GM12878 (cell line): ENCODE data around the gene POU4F1. TPM values are rescaled to one million over a fixed set of nuclear protein-coding genes. Genes with fewer than 3 reads are reported as not detected.

Source experiments
- ATAC-seq: fragments of 200-7000 bp; cut with Tn5 transposase; 3 replicates; pipeline ENCODE4 v1.9.1; 2020; ENCODE audit warnings: mild to moderate bottlenecking, moderate library complexity
- BruUV-seq: library from RNA; stranded (reverse); fragments of 400-500 nt; replicated peaks from 2 replicates; lab custom pipeline; 2021; lab: Mats Ljungman, UMichigan
- CTCF ChIA-PET: fragments of 300-600 bp; sonication (Branson Sonifier 250); formaldehyde crosslinking; extraction: SDS; loops from one replicate; lab custom pipeline; 2021; ENCODE audit warnings: inconsistent platforms; lab: Yijun Ruan, JAX
- POLR2A ChIA-PET: fragments of 350-600 bp; formaldehyde crosslinking; extraction: SDS; loops from one replicate; lab custom pipeline; 2021; ENCODE audit warnings: inconsistent platforms; lab: Charles Lee
- RAD21 ChIA-PET: fragments of 300-600 bp; sonication (Branson Sonifier 250); formaldehyde crosslinking; loops from one replicate; lab custom pipeline; 2023; ENCODE audit warnings: antibody characterized with exemption; ENCODE audit not compliant: unreplicated experiment; lab: Charles Lee
- SMC1A ChIA-PET: fragments of 300-600 bp; sonication (Branson Sonifier 250); formaldehyde crosslinking; loops from one replicate; lab custom pipeline; 2023; ENCODE audit not compliant: unreplicated experiment, uncharacterized antibody; lab: Charles Lee
- DNase-seq: peaks from one replicate; pipeline ENCODE4 v3.0.0-alpha.2; 2011; ENCODE audit warnings: low read depth, low spot score
- FAIRE-seq: peaks from 3 replicates; lab custom pipeline; 2011; peaks lifted over from hg19 to GRCh38; lab: Jason Lieb, UNC
- H2AFZ ChIP-seq: 2 replicates; pipeline ENCODE4 v1.6.0; 2011; ENCODE audit warnings: low read depth, low read length, control low read depth; ENCODE audit not compliant: control insufficient read depth
- H3K27ac ChIP-seq: 2 replicates; pipeline ENCODE4 v1.5.1; 2011; ENCODE audit warnings: control low read depth; ENCODE audit not compliant: control insufficient read depth, insufficient read depth
- H3K27me3 ChIP-seq, 2 experiments: replicated peaks in 1 of 2; 2 replicates each; pipeline versions ENCODE4 v1.6.0 to v1.6.1; 2011; ENCODE audit warnings: low read length in 1 of 2; ENCODE audit not compliant: control insufficient read depth in 2 of 2, insufficient read depth in 2 of 2
- H3K36me3 ChIP-seq, 2 experiments: 2 replicates each; pipeline ENCODE4 v1.5.1; 2011; ENCODE audit warnings: low read length in 1 of 2; ENCODE audit not compliant: control insufficient read depth in 2 of 2, insufficient read depth in 2 of 2
- H3K4me1 ChIP-seq: 2 replicates; pipeline ENCODE4 v1.6.1; 2011; ENCODE audit warnings: mild to moderate bottlenecking, low read length, moderate library complexity, mixed read lengths; ENCODE audit not compliant: control insufficient read depth, insufficient read depth
- H3K4me2 ChIP-seq: 2 replicates; pipeline ENCODE4 v1.6.0; 2011; ENCODE audit warnings: control low read depth; ENCODE audit not compliant: control insufficient read depth, insufficient read depth
- H3K4me3 ChIP-seq: fragments of 200-600 bp; sonication (generic); 2 replicates; pipeline ENCODE4 v1.5.1; 2016
- H3K79me2 ChIP-seq: 2 replicates; pipeline ENCODE4 v1.6.0; 2011; ENCODE audit warnings: low read length; ENCODE audit not compliant: control insufficient read depth, insufficient read depth
- H3K9ac ChIP-seq: 2 replicates; pipeline ENCODE4 v1.8.0; 2011; ENCODE audit warnings: low read length, control low read depth, mixed read lengths; ENCODE audit not compliant: control insufficient read depth, insufficient read depth
- H3K9me3 ChIP-seq: replicated peaks from 3 replicates; pipeline ENCODE4 v1.5.1; 2011; ENCODE audit warnings: mild to moderate bottlenecking, low read length; ENCODE audit not compliant: control insufficient read depth, insufficient read depth
- H4K20me1 ChIP-seq: 2 replicates; pipeline ENCODE4 v1.6.0; 2011; ENCODE audit not compliant: control insufficient read depth, insufficient read depth
- CBX3 ChIP-seq: fragments of 200-600 bp; sonication (generic); IDR thresholded peaks from 2 replicates; pipeline ENCODE4 v1.6.1; 2016; ENCODE audit warnings: low read depth, borderline replicate concordance
- CHD2 ChIP-seq: IDR thresholded peaks from 2 replicates; pipeline ENCODE4 v1.6.1; 2011; ENCODE audit warnings: low read depth, low read length, improper control_type of control experiment, borderline replicate concordance
- HDGF ChIP-seq: fragments of 450-650 bp; IDR thresholded peaks from 2 replicates; pipeline ENCODE4 v1.6.1; 2016; ENCODE audit warnings: antibody characterized with exemption
- MTA3 ChIP-seq: IDR thresholded peaks from 2 replicates; pipeline ENCODE4 v1.6.1; 2012; ENCODE audit warnings: low read length, inconsistent platforms, borderline replicate concordance
- PML ChIP-seq: IDR thresholded peaks from 2 replicates; pipeline ENCODE4 v1.6.1; 2012; ENCODE audit warnings: low read length, inconsistent platforms
- YBX1 ChIP-seq: fragments of 450-650 bp; IDR thresholded peaks from 2 replicates; pipeline ENCODE4 v1.6.1; 2016; ENCODE audit warnings: antibody characterized with exemption
- WGBS: methylation state at CpG from one replicate; pipeline ENCODE4 v1.1.6; 2016; ENCODE audit warnings: low lambda C conversion rate; ENCODE audit not compliant: insufficient replicate concordance, insufficient coverage; ENCODE audit errors: missing lambda C conversion rate; 5-methylcytosine and 5-hydroxymethylcytosine counted together
- in situ Hi-C: fragments of 300-500 bp; cut with MboI; formaldehyde crosslinking; loops from 9 replicates; pipeline ENCODE4 v1.14.3; 2018; ENCODE audit warnings: mixed read lengths
- intact Hi-C: fragments of 100-400 bp; cut with micrococcal nuclease; formaldehyde crosslinking; loops from one replicate; pipeline ENCODE4 v1.14.2; 2022; ENCODE audit not compliant: unreplicated experiment
- polyA plus RNA-seq, 11 experiments: library from polyadenylated mRNA; depleted of rRNA in 4 of 11; unstranded in 6 of 11; stranded (reverse) in 5 of 11; fragments of >200 nt; fragmentation: Nextera tagmentation in 4 of 11; fragmentation: Illumina TruSeq in 1 of 11; extraction: Ambion mirVana in 4 of 11; extraction: Trizol in 1 of 11; gene quantifications; 1 replicate in 1 of 11; 2 replicates in 10 of 11; pipeline versions ENCODE4 v1.2.1 to v1.2.3, GENCODE V29; 2011 to 2016; ENCODE audit warnings: inconsistent platforms in 2 of 11, missing spikeins in 2 of 11, low read depth in 1 of 11
- total RNA-seq, 4 experiments: library from RNA; depleted of rRNA in 3 of 4; stranded (reverse); fragments of >200 nt in 3 of 4; fragmentation: Illumina TruSeq in 1 of 4; extraction: Trizol in 1 of 4; gene quantifications; 2 replicates each; pipeline versions ENCODE4 v1.2.1 to v1.2.3, GENCODE V29; 2013 to 2021
- TF ChIP-seq, protein P1 (sequence below): fragments of 150-350 bp; IDR thresholded peaks from 2 replicates; pipeline ENCODE4 v1.6.1; 2016; ENCODE audit warnings: low read depth, low read length
- TF ChIP-seq, protein P2 (sequence below): fragments of 450-650 bp; IDR thresholded peaks from 2 replicates; pipeline ENCODE4 v1.6.1; 2017; ENCODE audit warnings: antibody characterized with exemption, mild to moderate bottlenecking, moderate library complexity
- TF ChIP-seq, protein P3 (sequence below): fragments of 450-650 bp; formaldehyde crosslinking; IDR thresholded peaks from 2 replicates; pipeline ENCODE4 v1.5.0; 2022; ENCODE audit warnings: mild to moderate bottlenecking, missing genetic modification characterization
- TF ChIP-seq, protein P4 (sequence below): fragments of 450-650 bp; IDR thresholded peaks from 2 replicates; pipeline ENCODE4 v1.6.1; 2018; ENCODE audit warnings: borderline replicate concordance, mild to moderate bottlenecking; ENCODE audit not compliant: partially characterized antibody

Gene POU4F1
- total and polyA plus RNA-seq, 10 of the 15 experiments (the other 5 are each of a cell fraction or from before 2014, with no cell fraction given), result 0.01 to 0.14 (median 0.02) TPM; not detected in 5

DNA sequence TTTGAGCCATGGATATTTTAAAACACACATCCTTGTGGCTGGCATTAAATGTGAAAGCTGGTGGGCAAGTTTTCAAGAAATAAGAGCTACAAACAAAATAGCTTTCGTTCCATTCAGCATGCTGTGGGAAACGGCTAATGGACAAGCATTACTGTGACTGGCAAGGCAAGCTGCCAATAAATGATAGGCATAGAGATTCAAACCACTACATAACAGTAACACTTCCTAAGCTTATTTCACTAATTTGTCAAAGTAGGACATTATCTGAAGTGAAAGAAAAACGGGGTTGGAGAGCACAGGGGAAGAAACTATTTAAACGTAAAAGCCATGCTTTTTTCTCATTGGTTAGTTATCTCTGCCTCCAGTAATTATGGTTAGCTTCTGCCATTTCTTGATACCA is 29.6 kb upstream of the POU4F1 start:
- no peak overlapping the region for H3K4me2 ChIP-seq
- peaks cover 1 to 19% of the 10 kb centered on the region in 2 experiments; a peak in 2 of 4 replicates for H3K36me3 ChIP-seq
- POLR2A ChIA-PET, result no interaction called here
- DNase-seq (no peak), FAIRE-seq (no peak), ATAC-seq (no peak)
- H2AFZ ChIP-seq, result no peak overlapping the region
- CTCF ChIA-PET, result interaction anchor here (1.0 to 1.2 kb wide), 2 partner anchors 12 to 391 kb away, joined by 3 to 4 read pairs; no protein-coding TSS in a partner anchor
- WGBS, result 99% methylated on average over 4 of the region's 4 CpGs
- no TSS peak for BruUV-seq
- H3K27ac ChIP-seq, result no peak overlapping the region
- no peaks in the 10 kb centered on the region for H3K79me2 ChIP-seq
- no peak overlapping the region for H3K4me3 ChIP-seq
- H3K9ac ChIP-seq, result no peak overlapping the region
- in situ Hi-C loops (loop anchor here (25.0 kb wide), 1 partner anchor 1621 kb away; no protein-coding TSS in a partner anchor), intact Hi-C loops (no loop called here)
- no peaks in the 10 kb centered on the region for H4K20me1 ChIP-seq
- no peaks in the 10 kb centered on the region for H3K9me3 ChIP-seq
- H3K4me1 ChIP-seq, result no peaks in the 10 kb centered on the region
- SMC1A ChIA-PET, result interaction anchor here (0.8 to 1.7 kb wide), 3 partner anchors 12 to 264 kb away, joined by 3 to 5 read pairs (median 3); no protein-coding TSS in a partner anchor
- no peaks in the 10 kb centered on the region for H3K27me3 ChIP-seq
- RAD21 ChIA-PET, result no interaction called here
- TF ChIP-seq, protein P1, sequence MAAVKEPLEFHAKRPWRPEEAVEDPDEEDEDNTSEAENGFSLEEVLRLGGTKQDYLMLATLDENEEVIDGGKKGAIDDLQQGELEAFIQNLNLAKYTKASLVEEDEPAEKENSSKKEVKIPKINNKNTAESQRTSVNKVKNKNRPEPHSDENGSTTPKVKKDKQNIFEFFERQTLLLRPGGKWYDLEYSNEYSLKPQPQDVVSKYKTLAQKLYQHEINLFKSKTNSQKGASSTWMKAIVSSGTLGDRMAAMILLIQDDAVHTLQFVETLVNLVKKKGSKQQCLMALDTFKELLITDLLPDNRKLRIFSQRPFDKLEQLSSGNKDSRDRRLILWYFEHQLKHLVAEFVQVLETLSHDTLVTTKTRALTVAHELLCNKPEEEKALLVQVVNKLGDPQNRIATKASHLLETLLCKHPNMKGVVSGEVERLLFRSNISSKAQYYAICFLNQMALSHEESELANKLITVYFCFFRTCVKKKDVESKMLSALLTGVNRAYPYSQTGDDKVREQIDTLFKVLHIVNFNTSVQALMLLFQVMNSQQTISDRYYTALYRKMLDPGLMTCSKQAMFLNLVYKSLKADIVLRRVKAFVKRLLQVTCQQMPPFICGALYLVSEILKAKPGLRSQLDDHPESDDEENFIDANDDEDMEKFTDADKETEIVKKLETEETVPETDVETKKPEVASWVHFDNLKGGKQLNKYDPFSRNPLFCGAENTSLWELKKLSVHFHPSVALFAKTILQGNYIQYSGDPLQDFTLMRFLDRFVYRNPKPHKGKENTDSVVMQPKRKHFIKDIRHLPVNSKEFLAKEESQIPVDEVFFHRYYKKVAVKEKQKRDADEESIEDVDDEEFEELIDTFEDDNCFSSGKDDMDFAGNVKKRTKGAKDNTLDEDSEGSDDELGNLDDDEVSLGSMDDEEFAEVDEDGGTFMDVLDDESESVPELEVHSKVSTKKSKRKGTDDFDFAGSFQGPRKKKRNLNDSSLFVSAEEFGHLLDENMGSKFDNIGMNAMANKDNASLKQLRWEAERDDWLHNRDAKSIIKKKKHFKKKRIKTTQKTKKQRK, result no peak
- TF ChIP-seq, protein P2, sequence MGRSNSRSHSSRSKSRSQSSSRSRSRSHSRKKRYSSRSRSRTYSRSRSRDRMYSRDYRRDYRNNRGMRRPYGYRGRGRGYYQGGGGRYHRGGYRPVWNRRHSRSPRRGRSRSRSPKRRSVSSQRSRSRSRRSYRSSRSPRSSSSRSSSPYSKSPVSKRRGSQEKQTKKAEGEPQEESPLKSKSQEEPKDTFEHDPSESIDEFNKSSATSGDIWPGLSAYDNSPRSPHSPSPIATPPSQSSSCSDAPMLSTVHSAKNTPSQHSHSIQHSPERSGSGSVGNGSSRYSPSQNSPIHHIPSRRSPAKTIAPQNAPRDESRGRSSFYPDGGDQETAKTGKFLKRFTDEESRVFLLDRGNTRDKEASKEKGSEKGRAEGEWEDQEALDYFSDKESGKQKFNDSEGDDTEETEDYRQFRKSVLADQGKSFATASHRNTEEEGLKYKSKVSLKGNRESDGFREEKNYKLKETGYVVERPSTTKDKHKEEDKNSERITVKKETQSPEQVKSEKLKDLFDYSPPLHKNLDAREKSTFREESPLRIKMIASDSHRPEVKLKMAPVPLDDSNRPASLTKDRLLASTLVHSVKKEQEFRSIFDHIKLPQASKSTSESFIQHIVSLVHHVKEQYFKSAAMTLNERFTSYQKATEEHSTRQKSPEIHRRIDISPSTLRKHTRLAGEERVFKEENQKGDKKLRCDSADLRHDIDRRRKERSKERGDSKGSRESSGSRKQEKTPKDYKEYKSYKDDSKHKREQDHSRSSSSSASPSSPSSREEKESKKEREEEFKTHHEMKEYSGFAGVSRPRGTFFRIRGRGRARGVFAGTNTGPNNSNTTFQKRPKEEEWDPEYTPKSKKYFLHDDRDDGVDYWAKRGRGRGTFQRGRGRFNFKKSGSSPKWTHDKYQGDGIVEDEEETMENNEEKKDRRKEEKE, result no peak
- no peak for TF ChIP-seq CBX3
- no peak for TF ChIP-seq YBX1
- no peak for TF ChIP-seq PML
- no peak for TF ChIP-seq MTA3
- no peak for TF ChIP-seq CHD2
- TF ChIP-seq, protein P3, sequence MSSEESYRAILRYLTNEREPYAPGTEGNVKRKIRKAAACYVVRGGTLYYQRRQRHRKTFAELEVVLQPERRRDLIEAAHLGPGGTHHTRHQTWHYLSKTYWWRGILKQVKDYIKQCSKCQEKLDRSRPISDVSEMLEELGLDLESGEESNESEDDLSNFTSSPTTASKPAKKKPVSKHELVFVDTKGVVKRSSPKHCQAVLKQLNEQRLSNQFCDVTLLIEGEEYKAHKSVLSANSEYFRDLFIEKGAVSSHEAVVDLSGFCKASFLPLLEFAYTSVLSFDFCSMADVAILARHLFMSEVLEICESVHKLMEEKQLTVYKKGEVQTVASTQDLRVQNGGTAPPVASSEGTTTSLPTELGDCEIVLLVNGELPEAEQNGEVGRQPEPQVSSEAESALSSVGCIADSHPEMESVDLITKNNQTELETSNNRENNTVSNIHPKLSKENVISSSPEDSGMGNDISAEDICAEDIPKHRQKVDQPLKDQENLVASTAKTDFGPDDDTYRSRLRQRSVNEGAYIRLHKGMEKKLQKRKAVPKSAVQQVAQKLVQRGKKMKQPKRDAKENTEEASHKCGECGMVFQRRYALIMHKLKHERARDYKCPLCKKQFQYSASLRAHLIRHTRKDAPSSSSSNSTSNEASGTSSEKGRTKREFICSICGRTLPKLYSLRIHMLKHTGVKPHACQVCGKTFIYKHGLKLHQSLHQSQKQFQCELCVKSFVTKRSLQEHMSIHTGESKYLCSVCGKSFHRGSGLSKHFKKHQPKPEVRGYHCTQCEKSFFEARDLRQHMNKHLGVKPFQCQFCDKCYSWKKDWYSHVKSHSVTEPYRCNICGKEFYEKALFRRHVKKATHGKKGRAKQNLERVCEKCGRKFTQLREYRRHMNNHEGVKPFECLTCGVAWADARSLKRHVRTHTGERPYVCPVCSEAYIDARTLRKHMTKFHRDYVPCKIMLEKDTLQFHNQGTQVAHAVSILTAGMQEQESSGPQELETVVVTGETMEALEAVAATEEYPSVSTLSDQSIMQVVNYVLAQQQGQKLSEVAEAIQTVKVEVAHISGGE (CRISPR knock-in tag), result no peak
- TF ChIP-seq, protein P4, sequence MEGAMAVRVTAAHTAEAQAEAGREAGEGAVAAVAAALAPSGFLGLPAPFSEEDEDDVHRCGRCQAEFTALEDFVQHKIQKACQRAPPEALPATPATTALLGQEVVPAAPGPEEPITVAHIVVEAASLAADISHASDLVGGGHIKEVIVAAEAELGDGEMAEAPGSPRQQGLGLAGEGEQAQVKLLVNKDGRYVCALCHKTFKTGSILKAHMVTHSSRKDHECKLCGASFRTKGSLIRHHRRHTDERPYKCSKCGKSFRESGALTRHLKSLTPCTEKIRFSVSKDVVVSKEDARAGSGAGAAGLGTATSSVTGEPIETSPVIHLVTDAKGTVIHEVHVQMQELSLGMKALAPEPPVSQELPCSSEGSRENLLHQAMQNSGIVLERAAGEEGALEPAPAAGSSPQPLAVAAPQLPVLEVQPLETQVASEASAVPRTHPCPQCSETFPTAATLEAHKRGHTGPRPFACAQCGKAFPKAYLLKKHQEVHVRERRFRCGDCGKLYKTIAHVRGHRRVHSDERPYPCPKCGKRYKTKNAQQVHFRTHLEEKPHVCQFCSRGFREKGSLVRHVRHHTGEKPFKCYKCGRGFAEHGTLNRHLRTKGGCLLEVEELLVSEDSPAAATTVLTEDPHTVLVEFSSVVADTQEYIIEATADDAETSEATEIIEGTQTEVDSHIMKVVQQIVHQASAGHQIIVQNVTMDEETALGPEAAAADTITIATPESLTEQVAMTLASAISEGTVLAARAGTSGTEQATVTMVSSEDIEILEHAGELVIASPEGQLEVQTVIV, result no peak
- no peak for TF ChIP-seq HDGF
